ENCODE data around the gene DCDC2C.

The DCDC2C gene

GRCh38 chr2:3712424-3712823 is 9.0 kb downstream of the DCDC2C start:
- H3K27me3 Mint-ChIP-seq (ENCODE audit: low read depth): no peaks in the 10 kb centered on the region
- no peaks in the 10 kb centered on the region for H3K36me3 Mint-ChIP-seq (ENCODE audit: low read depth)
- no peaks in the 10 kb centered on the region for H3K9me3 Mint-ChIP-seq
- H3K27ac Mint-ChIP-seq: no peak overlapping the region
- no peak overlapping the region for H3K4me3 Mint-ChIP-seq
- no peaks in the 10 kb centered on the region for H3K4me1 Mint-ChIP-seq (ENCODE audit: low read depth)

GRCh38 chr2:3712831-3713503 is 9.6 kb downstream of the DCDC2C start:
- Mint-ChIP-seq H3K27ac (no peak overlapping the region), H3K36me3 (ENCODE audit: low read depth) (no peaks in the 10 kb centered on the region), H3K9me3 (no peaks in the 10 kb centered on the region), H3K4me3 (no peak overlapping the region), H3K27me3 (ENCODE audit: low read depth) (no peaks in the 10 kb centered on the region), H3K4me1 (ENCODE audit: low read depth) (no peaks in the 10 kb centered on the region)

- no peak overlapping the region for H3K4me3 Mint-ChIP-seq
- H3K4me1 Mint-ChIP-seq (ENCODE audit: low read depth): no peaks in the 10 kb centered on the region
- H3K9me3 Mint-ChIP-seq: no peaks in the 10 kb centered on the region
- H3K36me3 Mint-ChIP-seq (ENCODE audit: low read depth): no peaks in the 10 kb centered on the region
- H3K27me3 Mint-ChIP-seq (ENCODE audit: low read depth): no peaks in the 10 kb centered on the region
- H3K27ac Mint-ChIP-seq: no peak overlapping the region
Observed at GRCh38 chr2:3718679-3719078, 15.3 kb downstream of the DCDC2C start.

- no peak overlapping the region for H3K27ac Mint-ChIP-seq
- H3K4me3 Mint-ChIP-seq: no peak overlapping the region
- no peaks in the 10 kb centered on the region for H3K27me3 Mint-ChIP-seq (ENCODE audit: low read depth)
- no peaks in the 10 kb centered on the region for H3K9me3 Mint-ChIP-seq
- no peaks in the 10 kb centered on the region for H3K4me1 Mint-ChIP-seq (ENCODE audit: low read depth)
- no peaks in the 10 kb centered on the region for H3K36me3 Mint-ChIP-seq (ENCODE audit: low read depth)
Observed at GRCh38 chr2:3725002-3725401, 21.6 kb downstream of the DCDC2C start.

GRCh38 chr2:3725458-3726250 is 22.3 kb downstream of the DCDC2C start:
- Mint-ChIP-seq H3K36me3 (ENCODE audit: low read depth) (no peaks in the 10 kb centered on the region), H3K4me1 (ENCODE audit: low read depth) (no peaks in the 10 kb centered on the region), H3K4me3 (no peak overlapping the region)

GRCh38 chr2:3726511-3726910 is 23.1 kb downstream of the DCDC2C start:
- no peaks in the 10 kb centered on the region for H3K27me3 Mint-ChIP-seq (ENCODE audit: low read depth)
- H3K27ac Mint-ChIP-seq: no peak overlapping the region
- no peaks in the 10 kb centered on the region for H3K4me1 Mint-ChIP-seq (ENCODE audit: low read depth)
- no peaks in the 10 kb centered on the region for H3K36me3 Mint-ChIP-seq (ENCODE audit: low read depth)
- no peaks in the 10 kb centered on the region for H3K9me3 Mint-ChIP-seq
- no peak overlapping the region for H3K4me3 Mint-ChIP-seq

More at GRCh38 chr2:3725458-3726250, 22.3 kb downstream of the DCDC2C start:
- Mint-ChIP-seq H3K27me3 (ENCODE audit: low read depth) (no peaks in the 10 kb centered on the region), H3K9me3 (no peaks in the 10 kb centered on the region), H3K27ac (no peak overlapping the region)

- Mint-ChIP-seq H3K27ac (no peak overlapping the region), H3K36me3 (ENCODE audit: low read depth) (no peaks in the 10 kb centered on the region), H3K4me3 (no peak overlapping the region), H3K27me3 (ENCODE audit: low read depth) (no peaks in the 10 kb centered on the region), H3K9me3 (no peaks in the 10 kb centered on the region), H3K4me1 (ENCODE audit: low read depth) (no peaks in the 10 kb centered on the region)
Observed at GRCh38 chr2:3727397-3728045, 24.1 kb downstream of the DCDC2C start.

GRCh38 chr2:3728104-3729054 is 25.0 kb downstream of the DCDC2C start:
- Mint-ChIP-seq H3K27me3 (ENCODE audit: low read depth) (no peaks in the 10 kb centered on the region), H3K27ac (no peak overlapping the region), H3K4me3 (no peak overlapping the region), H3K36me3 (ENCODE audit: low read depth) (no peaks in the 10 kb centered on the region), H3K9me3 (no peaks in the 10 kb centered on the region), H3K4me1 (ENCODE audit: low read depth) (no peaks in the 10 kb centered on the region)

- Mint-ChIP-seq H3K36me3 (ENCODE audit: low read depth) (no peaks in the 10 kb centered on the region), H3K9me3 (no peaks in the 10 kb centered on the region), H3K27me3 (ENCODE audit: low read depth) (no peaks in the 10 kb centered on the region), H3K4me1 (ENCODE audit: low read depth) (no peaks in the 10 kb centered on the region), H3K4me3 (no peak overlapping the region), H3K27ac (no peak overlapping the region)
Observed at GRCh38 chr2:3729055-3729448, 25.7 kb downstream of the DCDC2C start.

GRCh38 chr2:3729786-3730185 is 26.4 kb downstream of the DCDC2C start:
- Mint-ChIP-seq H3K36me3 (ENCODE audit: low read depth) (no peaks in the 10 kb centered on the region), H3K27ac (no peak overlapping the region), H3K27me3 (ENCODE audit: low read depth) (no peaks in the 10 kb centered on the region), H3K9me3 (no peaks in the 10 kb centered on the region), H3K4me3 (no peak overlapping the region), H3K4me1 (ENCODE audit: low read depth) (no peaks in the 10 kb centered on the region)

- Mint-ChIP-seq H3K4me3 (no peak overlapping the region), H3K4me1 (ENCODE audit: low read depth) (no peaks in the 10 kb centered on the region), H3K27ac (no peak overlapping the region), H3K9me3 (no peaks in the 10 kb centered on the region), H3K27me3 (ENCODE audit: low read depth) (no peaks in the 10 kb centered on the region), H3K36me3 (ENCODE audit: low read depth) (no peaks in the 10 kb centered on the region)
Observed at GRCh38 chr2:3730646-3731045, 27.3 kb downstream of the DCDC2C start.

GRCh38 chr2:3731829-3732228 is 28.5 kb downstream of the DCDC2C start:
- Mint-ChIP-seq H3K4me1 (ENCODE audit: low read depth) (no peaks in the 10 kb centered on the region), H3K9me3 (no peaks in the 10 kb centered on the region), H3K36me3 (ENCODE audit: low read depth) (no peaks in the 10 kb centered on the region), H3K27me3 (ENCODE audit: low read depth) (no peaks in the 10 kb centered on the region), H3K27ac (no peak overlapping the region), H3K4me3 (no peak overlapping the region)

- Mint-ChIP-seq H3K27me3 (ENCODE audit: low read depth) (peaks cover 2% of the 10 kb centered on the region), H3K36me3 (ENCODE audit: low read depth) (no peaks in the 10 kb centered on the region), H3K27ac (no peak overlapping the region), H3K9me3 (no peaks in the 10 kb centered on the region), H3K4me3 (no peak overlapping the region), H3K4me1 (ENCODE audit: low read depth) (no peaks in the 10 kb centered on the region)
Observed at GRCh38 chr2:3736112-3736511, 32.7 kb downstream of the DCDC2C start.

GRCh38 chr2:3737128-3737527 is 33.8 kb downstream of the DCDC2C start:
- H3K27ac Mint-ChIP-seq: no peak overlapping the region
- no peaks in the 10 kb centered on the region for H3K36me3 Mint-ChIP-seq (ENCODE audit: low read depth)
- H3K9me3 Mint-ChIP-seq: no peaks in the 10 kb centered on the region
- peaks cover 6% of the 10 kb centered on the region for H3K27me3 Mint-ChIP-seq (ENCODE audit: low read depth)
- H3K4me3 Mint-ChIP-seq: no peak overlapping the region
- no peaks in the 10 kb centered on the region for H3K4me1 Mint-ChIP-seq (ENCODE audit: low read depth)

All from T-helper 1 cell treated with Interleukin-12 subunit alpha and Interleukin-12 subunit beta and Interleukin-4 antibody, amounts not matched to agents 30 μg/mL and 1 μg/mL, for 36 hours (primary cell).